Mesodermal cell (in vitro differentiated cells): Measurements from ENCODE around the gene COG1.

Source experiments
- H3K27ac ChIP-seq: 2 replicates; pipeline ENCODE4 v1.7.0; 2013; ENCODE audit warnings: mild to moderate bottlenecking, low read depth, low read length, moderate library complexity; ENCODE audit not compliant: severe bottlenecking
- H3K36me3 ChIP-seq: 2 replicates; pipeline ENCODE4 v1.7.1; 2013; ENCODE audit warnings: mild to moderate bottlenecking, low read length, moderate library complexity; ENCODE audit not compliant: control insufficient read depth, insufficient read depth
- H3K4me1 ChIP-seq: one replicate; pipeline ENCODE4 v1.7.1; 2013; ENCODE audit warnings: mild to moderate bottlenecking, low read length; ENCODE audit not compliant: insufficient read depth, control insufficient read depth, poor library complexity, severe bottlenecking
- H3K4me3 ChIP-seq: 2 replicates; pipeline ENCODE4 v1.7.0; 2013; ENCODE audit warnings: low read length, control low read depth, mild to moderate bottlenecking; ENCODE audit not compliant: insufficient read depth, poor library complexity, severe bottlenecking; ENCODE audit errors: extremely low read depth
- H3K9me3 ChIP-seq: 2 replicates; pipeline ENCODE4 v1.7.1; 2013; ENCODE audit warnings: mild to moderate bottlenecking, low read length, moderate library complexity; ENCODE audit not compliant: control insufficient read depth
- WGBS, 2 experiments: methylation state at CpG; one replicate each; pipeline ENCODE4 v1.1.5; 2013; ENCODE audit warnings: missing lambda C conversion rate in 2 of 2; ENCODE audit not compliant: insufficient coverage in 2 of 2; 5-methylcytosine and 5-hydroxymethylcytosine counted together

Gene COG1

DNA sequence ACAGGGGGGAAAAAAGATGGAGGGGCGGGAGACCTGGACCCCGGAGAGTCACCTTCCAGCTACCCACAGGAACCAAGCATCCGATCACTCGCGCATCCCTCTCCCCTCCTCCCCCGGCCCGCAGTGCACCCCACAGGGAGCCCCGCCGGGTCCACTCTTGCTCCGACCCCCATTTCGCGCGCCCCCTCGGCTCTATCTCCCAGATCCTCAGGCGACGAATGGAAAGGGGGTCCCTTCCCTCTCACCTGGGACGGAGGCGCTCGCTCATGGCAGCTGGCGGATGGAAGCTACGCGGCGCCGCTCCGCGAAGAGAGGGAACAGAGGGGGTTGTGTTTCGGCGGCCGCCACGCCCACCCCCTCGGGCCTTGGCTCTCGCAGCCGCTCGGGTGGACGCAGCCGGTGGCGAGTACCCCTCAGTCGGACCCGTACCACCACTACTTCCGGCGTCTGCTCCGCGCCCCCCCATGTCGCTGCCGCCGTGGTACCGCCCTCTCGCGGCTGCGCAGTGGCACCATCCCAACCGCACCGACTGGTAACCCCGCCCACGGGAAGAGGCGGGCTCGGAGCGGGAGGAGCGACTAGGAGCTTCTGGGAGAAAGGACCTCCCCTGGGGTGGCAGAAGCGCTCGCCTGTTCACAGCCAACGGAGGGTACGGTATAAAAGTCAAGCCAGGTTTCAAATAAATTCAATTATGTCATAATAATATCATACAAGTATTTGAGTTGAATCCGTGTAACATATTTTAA lies 39.2 kb downstream of the COG1 start:
- 0 to 1% methylated on average over 24 to 36 of the region's 63 CpGs for WGBS, 2 experiments
- Histone ChIP-seq H3K4me3 (peak overlapping the region; percentile 98), H3K36me3 (peaks cover 39% of the 10 kb centered on the region), H3K9me3 (no peaks in the 10 kb centered on the region), H3K27ac (peak overlapping the region; percentile 91), H3K4me1 (peaks cover 21% of the 10 kb centered on the region)

DNA sequence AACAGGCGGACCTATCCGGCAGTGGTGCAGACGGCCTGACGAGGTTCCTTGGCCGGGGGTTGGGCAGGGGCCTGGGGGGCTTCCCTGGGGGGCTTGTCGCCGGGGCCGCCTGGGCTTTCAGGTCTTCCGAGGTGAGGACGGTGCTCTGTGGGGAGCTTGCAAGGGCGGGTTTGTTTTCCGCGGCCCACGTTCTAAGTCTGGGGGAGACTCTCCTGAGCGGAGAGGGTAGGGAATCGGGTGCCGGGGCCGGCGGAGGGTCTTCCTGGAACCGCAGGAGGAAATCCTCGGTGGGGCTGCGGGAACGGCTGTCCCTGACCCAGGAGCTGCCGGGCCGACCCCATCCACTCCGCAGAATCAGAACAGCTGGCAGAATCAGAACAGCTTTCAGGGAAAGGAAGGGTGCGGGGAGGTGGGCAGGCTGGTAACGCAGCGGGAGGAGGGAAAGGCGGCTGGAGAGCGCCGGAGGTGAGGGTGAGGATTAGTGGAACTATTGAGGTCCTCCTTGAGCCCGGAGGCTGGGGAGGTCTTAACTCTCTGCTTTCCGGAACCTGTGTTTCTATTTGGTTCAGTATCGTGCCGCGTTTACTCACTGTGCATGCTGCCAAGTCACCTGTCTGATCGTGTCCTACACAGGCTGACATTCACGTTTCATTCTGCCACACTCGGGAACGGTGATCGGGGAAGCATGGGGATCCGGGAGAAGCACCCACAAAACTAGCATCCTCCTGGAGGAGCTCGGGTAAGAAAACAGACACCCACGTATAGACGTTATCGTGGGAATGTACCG lies 39.9 kb downstream of the COG1 start:
- 1 to 3% methylated on average over 38 to 42 of the region's 48 CpGs for WGBS, 2 experiments
- Histone ChIP-seq H3K4me1 (peaks cover 14% of the 10 kb centered on the region), H3K36me3 (peaks cover 43% of the 10 kb centered on the region), H3K9me3 (no peaks in the 10 kb centered on the region), H3K27ac (peak overlapping the region; percentile 91), H3K4me3 (peak overlapping the region; percentile 98)

GRCh38 chr17:73234736-73235135 lies 41.9 kb downstream of the COG1 start:
- Histone ChIP-seq H3K9me3 (no peaks in the 10 kb centered on the region), H3K4me3 (no peak overlapping the region), H3K4me1 (no peaks in the 10 kb centered on the region), H3K27ac (no peak overlapping the region), H3K36me3 (peaks cover 52% of the 10 kb centered on the region)
- 85 to 88% methylated on average over 6 to 10 of the region's 10 CpGs for WGBS, 2 experiments

- Histone ChIP-seq H3K4me3 (no peak overlapping the region), H3K9me3 (no peaks in the 10 kb centered on the region), H3K36me3 (peaks cover 74% of the 10 kb centered on the region), H3K4me1 (no peaks in the 10 kb centered on the region), H3K27ac (no peak overlapping the region)
- WGBS, 2 experiments: 95 to 96% methylated on average over 6 of the region's 6 CpGs
Observed at GRCh38 chr17:73237714-73238113, 44.9 kb downstream of the COG1 start.

GRCh38 chr17:73240561-73240960 lies 47.7 kb downstream of the COG1 start:
- WGBS, 2 experiments: 75 to 100% methylated on average over 1 of the region's 2 CpGs
- no peaks in the 10 kb centered on the region for H3K9me3 ChIP-seq
- no peaks in the 10 kb centered on the region for H3K4me1 ChIP-seq
- H3K36me3 ChIP-seq: peaks cover 84% of the 10 kb centered on the region
- H3K27ac ChIP-seq: no peak overlapping the region
- H3K4me3 ChIP-seq: no peak overlapping the region

DNA sequence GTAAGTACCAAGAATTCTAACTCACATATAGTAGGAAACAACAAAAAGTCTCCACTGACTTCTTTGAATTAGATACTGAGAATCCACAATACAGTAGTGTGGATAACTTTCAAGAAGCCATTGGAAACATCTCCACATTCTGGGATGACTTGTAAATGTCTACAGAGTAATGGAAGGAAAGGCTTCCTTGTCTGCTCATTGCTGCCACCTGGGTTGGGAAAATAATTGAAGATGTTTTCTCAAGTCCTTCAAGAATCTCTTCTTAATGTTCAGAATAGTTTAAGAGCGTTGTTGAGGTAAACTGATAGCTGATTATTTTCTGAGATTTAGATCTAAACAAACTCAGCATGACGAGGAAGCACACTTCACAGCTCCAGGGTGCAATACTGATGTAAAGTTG lies 54.9 kb downstream of the COG1 start:
- WGBS, 2 experiments: 94 to 100% methylated on average over 1 to 2 of the region's 2 CpGs
- Histone ChIP-seq H3K9me3 (no peaks in the 10 kb centered on the region), H3K36me3 (peaks cover 46% of the 10 kb centered on the region), H3K4me3 (no peak overlapping the region), H3K4me1 (no peaks in the 10 kb centered on the region), H3K27ac (no peak overlapping the region)

DNA sequence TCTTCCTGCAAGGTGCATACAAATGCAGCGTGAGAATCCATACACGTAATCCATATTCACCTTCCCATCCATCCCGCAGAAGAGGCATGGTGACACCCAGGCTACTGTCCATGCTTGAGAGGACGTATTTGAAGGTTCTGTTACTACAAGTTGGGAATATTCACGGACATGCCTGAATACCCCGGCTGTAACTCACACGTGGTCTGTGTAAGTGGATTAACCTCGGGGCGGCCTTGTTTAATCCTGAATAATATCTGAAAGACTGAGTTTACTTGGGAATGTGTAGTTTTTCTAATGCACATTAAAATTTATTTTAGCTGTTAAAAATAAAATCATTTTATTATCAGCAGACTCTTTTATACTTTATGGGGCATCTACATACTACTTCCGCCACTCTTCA lies 55.7 kb downstream of the COG1 start:
- Histone ChIP-seq H3K4me1 (no peaks in the 10 kb centered on the region), H3K27ac (no peak overlapping the region), H3K4me3 (no peak overlapping the region), H3K9me3 (no peaks in the 10 kb centered on the region), H3K36me3 (peaks cover 38% of the 10 kb centered on the region)
- WGBS, 2 experiments: 93 to 99% methylated on average over 4 to 9 of the region's 10 CpGs

DNA sequence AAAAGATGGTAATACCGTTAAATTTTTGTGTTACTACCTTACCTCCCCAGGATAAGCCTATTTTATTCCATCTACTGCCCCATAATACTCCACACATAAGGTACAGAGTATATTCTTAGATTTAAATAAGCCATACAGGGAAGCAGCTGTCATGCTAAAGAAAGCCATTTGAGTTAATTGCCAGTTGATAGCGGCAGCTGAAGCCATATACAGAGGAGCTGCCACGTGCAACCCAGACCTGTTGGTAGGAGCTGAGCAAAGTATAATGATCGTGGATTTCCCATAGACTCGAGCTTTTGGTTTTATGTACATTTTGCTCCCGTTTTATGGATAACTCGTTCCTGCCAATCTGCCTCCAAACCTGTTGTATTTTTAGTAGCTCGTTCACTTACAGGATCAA lies 56.8 kb downstream of the COG1 start:
- WGBS, 2 experiments: 94 to 95% methylated on average over 7 of the region's 8 CpGs
- no peaks in the 10 kb centered on the region for H3K4me1 ChIP-seq
- H3K27ac ChIP-seq: no peak overlapping the region
- no peak overlapping the region for H3K4me3 ChIP-seq
- peaks cover 27% of the 10 kb centered on the region for H3K36me3 ChIP-seq
- no peaks in the 10 kb centered on the region for H3K9me3 ChIP-seq

GRCh38 chr17:73250851-73251640 lies 58.2 kb downstream of the COG1 start:
- no peak overlapping the region for H3K27ac ChIP-seq
- H3K4me1 ChIP-seq: peaks cover 2% of the 10 kb centered on the region
- whole genome bisulfite sequencing, 2 experiments: 80 to 92% methylated on average over 10 of the region's 10 CpGs
- H3K9me3 ChIP-seq: no peaks in the 10 kb centered on the region
- H3K36me3 ChIP-seq: peaks cover 17% of the 10 kb centered on the region
- no peak overlapping the region for H3K4me3 ChIP-seq

GRCh38 chr17:73251871-73252270 lies 59.0 kb downstream of the COG1 start:
- peaks cover 9% of the 10 kb centered on the region for H3K36me3 ChIP-seq
- H3K27ac ChIP-seq: no peak overlapping the region
- WGBS, 2 experiments: 89 to 91% methylated on average over 4 of the region's 8 CpGs
- no peak overlapping the region for H3K4me3 ChIP-seq
- H3K9me3 ChIP-seq: no peaks in the 10 kb centered on the region
- H3K4me1 ChIP-seq: peaks cover 6% of the 10 kb centered on the region
